ENCODE measurements around the gene PACS1.

The PACS1 gene

DNA sequence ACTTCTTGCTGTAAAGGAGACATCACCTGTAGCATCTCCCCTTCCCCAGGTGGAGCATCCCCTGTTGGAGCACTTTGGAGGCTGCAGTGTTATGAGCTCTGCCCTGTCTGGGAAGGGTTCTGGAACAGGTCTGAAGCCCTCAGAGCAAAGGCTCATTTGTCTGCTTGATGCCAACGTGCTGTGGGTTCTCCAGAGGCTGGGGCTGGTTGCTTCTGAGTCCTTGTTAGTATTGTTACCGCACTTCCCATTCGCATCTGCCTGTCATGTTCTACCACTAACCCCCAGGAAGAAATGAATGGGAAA is 73.1 kb downstream of the PACS1 start:
- DNase-seq (ENCODE audit: low read depth), result no peak

DNA sequence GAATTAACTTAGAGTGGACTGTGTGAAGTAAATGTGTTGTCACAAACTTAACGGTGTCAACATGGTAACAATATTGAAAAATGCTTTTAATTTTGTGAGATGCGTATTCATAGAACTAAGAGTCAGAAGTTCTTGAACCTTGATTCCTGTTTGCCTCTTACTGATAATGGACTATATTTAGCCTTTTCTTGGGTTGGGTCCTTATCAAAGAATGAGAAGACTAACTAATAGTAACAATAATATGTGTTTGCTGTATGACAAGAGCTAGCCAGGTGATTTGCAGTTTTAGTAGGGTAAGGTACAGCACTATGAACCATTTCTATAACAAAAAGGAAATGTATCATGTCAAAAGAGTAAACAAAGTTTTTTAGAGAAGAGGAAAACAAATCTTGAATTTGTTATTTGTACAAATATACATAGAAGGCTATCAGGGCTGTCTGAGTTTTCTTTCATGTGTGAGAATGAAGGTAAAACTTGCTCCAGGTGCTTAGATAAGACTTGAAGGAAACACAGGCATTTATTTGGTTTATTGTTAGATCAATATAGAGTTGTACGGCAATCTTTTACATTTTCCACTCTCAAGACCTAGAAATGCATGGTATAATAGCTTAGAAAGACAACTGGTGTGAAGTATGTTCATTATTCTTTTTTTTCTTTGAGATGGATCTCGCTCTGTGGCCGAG is 74.1 kb downstream of the PACS1 start:
- no peak for DNase-seq (ENCODE audit: low read depth)

GRCh38 chr11:66146074-66146473 is 76.0 kb downstream of the PACS1 start:
- no peak for DNase-seq (ENCODE audit: low read depth)

DNA sequence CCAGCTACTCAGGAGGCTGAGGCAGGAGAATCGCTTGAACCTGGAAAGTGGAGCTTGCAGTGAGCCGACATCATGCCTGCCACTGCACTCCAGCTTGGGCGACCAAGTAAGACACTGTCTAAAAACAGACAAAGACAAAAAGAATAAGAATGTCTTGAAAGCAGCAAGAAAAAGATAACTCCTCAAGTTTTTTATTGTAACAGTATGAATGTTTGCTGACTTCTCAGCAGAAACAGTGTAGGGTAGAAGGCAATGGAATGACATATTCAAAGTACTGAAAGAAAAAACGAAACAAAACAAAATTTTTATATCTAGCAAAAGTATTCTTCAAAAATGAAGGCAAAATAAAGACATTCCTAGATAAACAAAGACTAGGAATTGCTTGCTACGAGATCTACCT is 76.9 kb downstream of the PACS1 start:
- DNase-seq (ENCODE audit: low read depth), result no peak

DNA sequence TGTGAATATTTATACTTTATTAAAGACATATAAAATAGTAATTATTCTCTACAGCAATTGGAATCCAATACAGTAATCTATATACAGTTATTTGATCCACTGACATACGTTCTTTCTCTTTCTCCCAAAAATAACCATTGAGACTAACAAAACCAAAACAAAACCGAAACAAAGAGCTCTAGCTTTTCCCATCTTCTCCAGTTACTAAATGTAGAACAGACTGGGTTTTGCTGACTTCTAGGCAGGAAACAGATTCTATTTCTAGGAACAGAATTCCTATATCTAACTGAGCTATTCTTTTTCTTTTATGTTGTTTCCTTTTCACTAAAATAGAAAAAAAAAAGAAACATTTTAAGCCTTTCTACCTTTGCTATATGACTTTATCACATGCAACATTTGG is 80.1 kb downstream of the PACS1 start:
- DNase-seq (ENCODE audit: low read depth), result no peak

GRCh38 chr11:66150725-66151124 is 80.7 kb downstream of the PACS1 start:
- no peak for DNase-seq (ENCODE audit: low read depth)

GRCh38 chr11:66151273-66151672 is 81.2 kb downstream of the PACS1 start:
- DNase-seq (ENCODE audit: low read depth), result no peak

GRCh38 chr11:66154109-66154508 is 84.0 kb downstream of the PACS1 start:
- no peak for DNase-seq (ENCODE audit: low read depth)

DNA sequence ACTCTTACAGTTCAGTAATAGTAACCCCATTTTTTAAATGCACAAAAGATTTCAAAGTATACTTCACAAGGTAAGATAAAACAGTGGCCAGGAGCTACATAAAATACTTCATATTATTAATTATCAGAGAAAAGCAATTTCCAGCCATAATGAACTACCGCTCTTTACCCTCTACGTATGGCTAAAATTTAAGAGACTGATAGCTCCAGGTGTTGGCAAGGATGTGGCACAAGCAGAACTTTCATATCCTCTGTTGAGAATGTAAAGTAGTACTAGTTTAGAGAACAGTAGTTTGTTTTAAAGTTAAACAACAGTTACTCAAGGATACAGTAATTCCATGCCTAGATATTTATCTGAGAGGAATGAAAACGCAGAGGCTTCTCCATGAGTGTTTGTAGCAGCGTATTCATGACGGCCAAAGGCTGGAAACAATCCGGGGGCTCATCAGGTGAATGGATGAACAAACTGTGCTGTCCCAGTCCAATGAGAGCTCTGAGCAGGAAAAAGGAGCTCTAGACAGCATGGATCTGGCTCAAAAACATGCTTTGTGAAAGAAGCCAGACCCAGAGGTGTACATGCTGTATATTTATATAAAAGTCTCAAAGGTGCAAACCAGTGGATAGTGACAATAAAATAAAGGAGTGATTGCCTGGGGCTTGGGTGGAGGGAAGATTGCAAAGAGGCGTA is 85.5 kb downstream of the PACS1 start:
- DNase-seq (ENCODE audit: low read depth), result no peak

DNA sequence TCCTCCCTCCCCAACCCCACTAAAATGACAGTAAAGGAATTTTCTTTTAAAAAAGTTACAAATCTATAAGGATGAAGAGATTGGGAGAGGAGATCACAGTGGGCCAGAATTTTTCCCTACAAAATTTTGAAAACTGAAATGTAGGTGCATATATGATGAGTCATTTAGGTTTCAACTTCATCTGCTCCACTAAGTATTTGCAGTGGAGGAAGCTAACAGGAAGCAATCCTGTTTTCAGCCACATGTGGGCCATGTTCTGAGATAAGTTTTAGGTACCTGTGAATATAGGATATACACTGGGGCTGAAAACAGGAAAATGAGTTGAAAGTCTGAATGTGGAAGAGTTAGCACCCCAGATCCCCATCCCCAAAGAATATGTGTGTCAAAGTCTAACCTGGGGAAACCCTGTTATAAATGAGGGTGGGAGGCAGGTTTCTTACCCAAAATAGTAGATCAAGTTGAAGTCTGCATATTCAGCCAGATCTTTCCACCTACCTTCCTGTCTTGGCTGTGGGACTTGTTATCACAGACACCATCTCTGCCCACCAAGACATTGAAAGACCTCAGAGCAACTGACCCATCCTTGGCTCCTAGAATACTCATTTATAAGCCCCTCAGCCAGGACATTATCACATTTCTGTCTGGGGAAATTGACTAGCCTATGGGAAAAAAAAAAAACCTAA is 87.3 kb downstream of the PACS1 start:
- no peak for DNase-seq (ENCODE audit: low read depth)

DNA sequence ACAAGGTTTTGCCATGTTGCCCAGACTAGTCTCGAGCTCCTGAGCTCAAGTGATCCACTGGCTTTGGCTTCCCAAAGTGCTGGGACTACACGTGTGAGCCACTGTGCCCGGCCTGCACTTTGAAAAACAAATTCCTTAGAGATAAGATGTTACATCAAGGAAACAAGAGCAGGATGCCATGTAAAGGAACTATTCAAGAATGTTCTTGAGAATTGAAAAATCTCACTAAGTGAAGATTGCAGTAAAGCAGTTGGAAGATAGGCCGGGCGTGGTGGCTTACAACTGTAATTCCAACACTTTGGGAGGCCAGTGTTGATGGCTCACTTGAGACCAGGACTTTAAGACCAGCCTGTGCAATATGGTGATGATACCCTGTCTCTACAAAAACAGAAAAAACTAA is 88.1 kb downstream of the PACS1 start:
- no peak for DNase-seq (ENCODE audit: low read depth)

DNA sequence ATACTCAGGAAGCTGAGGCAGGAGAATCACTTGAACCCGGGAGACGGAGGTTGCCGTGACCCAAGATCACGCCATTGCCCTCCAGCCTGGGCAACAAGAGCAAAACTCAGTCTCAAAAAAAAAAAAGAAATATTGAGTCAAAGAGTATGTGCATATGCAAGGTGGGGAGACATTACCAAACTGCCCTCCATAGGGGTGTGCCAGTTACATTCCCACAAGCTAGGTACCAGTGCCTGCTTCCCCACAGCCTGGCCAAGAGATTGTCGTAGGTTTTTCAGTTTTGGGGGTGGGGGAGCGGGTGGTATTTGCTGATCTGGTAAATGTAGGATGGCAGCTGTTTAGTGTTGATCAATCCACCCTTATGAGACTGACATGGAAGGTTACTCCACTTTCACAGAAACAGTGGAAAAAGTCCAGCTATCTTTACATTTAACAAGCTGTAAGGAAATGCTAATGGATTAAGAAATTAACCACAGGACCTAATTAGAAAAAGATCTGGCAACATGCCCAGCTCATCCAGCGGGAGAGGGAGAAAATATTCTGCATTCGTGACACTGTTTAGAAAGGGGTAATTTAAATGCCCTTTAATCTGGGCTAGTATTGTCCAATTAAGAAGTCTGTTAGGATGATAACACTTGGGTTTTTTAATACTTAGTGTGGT is 89.4 kb downstream of the PACS1 start:
- DNase-seq (ENCODE audit: low read depth), result no peak

- DNase-seq (ENCODE audit: low read depth), result no peak
These were observed 90.6 kb downstream of the PACS1 start for GRCh38 chr11:66160709-66161108.

DNA sequence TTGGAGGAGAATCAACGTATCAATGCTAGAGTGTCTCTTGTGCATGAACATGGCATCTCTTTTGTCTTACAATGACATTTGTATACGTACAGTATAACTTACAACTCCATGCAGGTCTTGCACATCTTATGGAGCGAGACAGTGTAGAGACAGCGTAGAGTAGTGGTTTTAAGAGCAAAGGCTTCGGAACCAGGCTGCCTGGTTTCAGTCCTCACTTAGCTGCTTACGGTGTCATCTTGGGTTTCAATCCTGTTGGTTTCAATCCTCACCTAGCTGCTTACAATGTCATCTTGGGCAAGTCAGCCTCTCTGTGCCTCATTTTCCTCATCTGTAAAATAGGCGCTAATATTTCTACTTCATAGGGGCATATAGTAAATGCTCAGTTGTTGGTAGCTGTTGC is 98.2 kb downstream of the PACS1 start:
- no peak for DNase-seq (ENCODE audit: low read depth)

DNA sequence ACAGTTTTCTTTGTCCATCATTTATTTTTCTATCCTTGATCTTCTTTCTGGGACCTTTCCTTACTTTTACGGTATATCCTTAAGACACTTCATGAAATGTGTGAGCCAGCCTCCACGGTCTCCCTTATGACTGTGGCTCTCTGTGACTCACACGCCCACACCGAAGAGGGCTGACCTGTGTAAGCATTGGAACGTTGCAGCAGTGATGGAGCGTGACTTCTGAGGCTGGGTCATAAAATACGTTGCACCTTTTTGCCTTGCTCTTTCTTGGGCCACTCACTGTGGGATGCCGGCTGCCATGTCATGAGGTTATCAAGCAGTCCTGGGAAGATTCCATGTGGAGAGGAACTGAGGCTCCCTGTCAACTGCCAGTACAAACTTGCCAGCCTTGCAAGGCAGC is 102.1 kb downstream of the PACS1 start:
- DNase-seq (ENCODE audit: low read depth), result no peak

GRCh38 chr11:66176650-66177049 is 106.6 kb downstream of the PACS1 start:
- no peak for DNase-seq (ENCODE audit: low read depth)

- DNase-seq (ENCODE audit: low read depth), result no peak
These were observed 108.1 kb downstream of the PACS1 start for GRCh38 chr11:66178183-66178582.

- no peak for DNase-seq (ENCODE audit: low read depth)
These were observed 108.8 kb downstream of the PACS1 start for GRCh38 chr11:66178871-66179270.

GRCh38 chr11:66181632-66182315 is 111.7 kb downstream of the PACS1 start:
- DNase-seq (ENCODE audit: low read depth), result no peak

DNA sequence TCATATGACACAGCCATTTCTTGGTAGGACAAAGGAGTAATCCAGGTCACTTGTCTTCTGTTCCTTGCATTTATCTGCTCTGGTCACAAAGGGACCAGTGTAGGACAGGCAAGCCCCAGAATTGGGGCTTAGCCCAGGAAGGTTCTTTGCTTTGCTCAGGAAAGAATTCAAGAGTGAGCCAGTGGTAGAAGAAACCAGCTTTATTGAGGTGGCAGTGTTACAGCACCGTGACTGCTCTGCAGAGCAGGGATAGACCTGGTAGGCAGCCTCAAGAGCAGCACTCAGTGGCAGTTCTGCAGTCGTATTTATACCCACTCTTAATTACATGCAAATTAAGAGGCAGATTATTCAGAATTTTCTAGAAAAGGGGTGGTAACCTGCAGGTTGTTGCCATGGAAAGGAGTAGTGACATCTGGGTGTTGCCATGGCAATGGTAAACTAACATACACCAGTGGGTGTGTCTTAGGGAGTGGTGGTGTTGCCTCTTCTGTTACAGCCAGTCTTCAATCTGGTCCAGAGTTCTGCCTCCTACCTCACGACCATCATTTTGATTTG is 113.5 kb downstream of the PACS1 start:
- no peak for DNase-seq (ENCODE audit: low read depth)

GRCh38 chr11:66184728-66185127 is 114.7 kb downstream of the PACS1 start:
- DNase-seq (ENCODE audit: low read depth), result no peak

DNA sequence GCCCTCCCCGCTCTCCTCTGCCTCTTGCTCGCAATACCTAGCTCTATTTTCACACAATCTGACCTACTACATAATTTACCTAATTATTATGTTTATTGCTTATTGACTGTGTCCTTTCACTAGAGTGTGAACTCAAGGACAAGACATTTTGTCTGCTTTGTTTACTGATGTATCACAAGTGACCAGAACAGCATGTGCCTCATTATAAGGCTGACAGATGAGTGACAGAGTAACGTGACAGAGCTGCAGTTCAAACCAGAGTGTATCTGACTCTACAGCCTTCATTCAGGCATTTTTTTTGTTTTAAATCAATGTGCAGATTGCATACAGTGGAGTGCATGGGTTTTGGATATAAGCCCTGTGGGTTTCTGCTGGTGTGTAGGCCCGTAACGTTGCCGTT is 116.4 kb downstream of the PACS1 start:
- DNase-seq (ENCODE audit: low read depth), result no peak
